Activated CD8-positive, alpha-beta T cell treated with anti-CD3 and anti-CD28 coated beads for 36 hours (primary cell): ENCODE measurements around the gene NT5DC1. TPM values are rescaled to one million over a fixed set of nuclear protein-coding genes. Genes with fewer than 3 reads are reported as not detected.

ENCODE experiments used
- ATAC-seq: fragments of 200-7000 bp; cut with Tn5 transposase; one replicate; pipeline ENCODE4 v1.10.0; 2021; ENCODE audit warnings: mild to moderate bottlenecking, moderate library complexity
- CTCF ChIA-PET: fragments of 350-600 bp; sonication (Branson Sonifier 250); formaldehyde crosslinking; loops from one replicate; lab custom pipeline; 2021; ENCODE audit warnings: antibody characterized with exemption; lab: Charles Lee
- POLR2A ChIA-PET: fragments of 350-600 bp; sonication (Branson Sonifier 250); formaldehyde crosslinking; loops from one replicate; lab custom pipeline; 2021; ENCODE audit warnings: antibody characterized with exemption; lab: Charles Lee
- DNase-seq: peaks from one replicate; pipeline ENCODE4 v3.0.0-alpha.2; 2020
- H3K27ac Mint-ChIP-seq: one replicate; pipeline ENCODE4 v1.8.0; 2021; ENCODE audit warnings: mild to moderate bottlenecking, mixed read lengths
- H3K27me3 Mint-ChIP-seq: one replicate; pipeline ENCODE4 v1.8.0; 2021; ENCODE audit warnings: mixed read lengths
- H3K36me3 Mint-ChIP-seq: one replicate; pipeline ENCODE4 v1.8.0; 2021; ENCODE audit warnings: low read depth, mixed read lengths
- H3K4me1 Mint-ChIP-seq: one replicate; pipeline ENCODE4 v1.8.0; 2021; ENCODE audit warnings: low read depth, mixed read lengths
- H3K4me3 Mint-ChIP-seq: one replicate; pipeline ENCODE4 v1.8.0; 2021; ENCODE audit warnings: mild to moderate bottlenecking, moderate library complexity, mixed read lengths
- H3K9me3 Mint-ChIP-seq: one replicate; pipeline ENCODE4 v1.8.0; 2021; ENCODE audit warnings: mixed read lengths
- intact Hi-C: fragments of 100-400 bp; cut with micrococcal nuclease; formaldehyde crosslinking; loops from one replicate; pipeline ENCODE4 v1.10.0; 2022
- total RNA-seq, 2 experiments: library from RNA; stranded (reverse); gene quantifications; one replicate each; pipeline ENCODE4 v1.2.3, GENCODE V29; 2021
- TF ChIP-seq, protein P1 (sequence below): fragments of 200-600 bp; IDR thresholded peaks from one replicate; pipeline ENCODE4 v1.8.0; 2022; ENCODE audit warnings: antibody characterized with exemption, mild to moderate bottlenecking

NT5DC1 gene
- total RNA-seq, 2 experiments from 2014 or later, result 47.8 to 53.3 TPM

DNA sequence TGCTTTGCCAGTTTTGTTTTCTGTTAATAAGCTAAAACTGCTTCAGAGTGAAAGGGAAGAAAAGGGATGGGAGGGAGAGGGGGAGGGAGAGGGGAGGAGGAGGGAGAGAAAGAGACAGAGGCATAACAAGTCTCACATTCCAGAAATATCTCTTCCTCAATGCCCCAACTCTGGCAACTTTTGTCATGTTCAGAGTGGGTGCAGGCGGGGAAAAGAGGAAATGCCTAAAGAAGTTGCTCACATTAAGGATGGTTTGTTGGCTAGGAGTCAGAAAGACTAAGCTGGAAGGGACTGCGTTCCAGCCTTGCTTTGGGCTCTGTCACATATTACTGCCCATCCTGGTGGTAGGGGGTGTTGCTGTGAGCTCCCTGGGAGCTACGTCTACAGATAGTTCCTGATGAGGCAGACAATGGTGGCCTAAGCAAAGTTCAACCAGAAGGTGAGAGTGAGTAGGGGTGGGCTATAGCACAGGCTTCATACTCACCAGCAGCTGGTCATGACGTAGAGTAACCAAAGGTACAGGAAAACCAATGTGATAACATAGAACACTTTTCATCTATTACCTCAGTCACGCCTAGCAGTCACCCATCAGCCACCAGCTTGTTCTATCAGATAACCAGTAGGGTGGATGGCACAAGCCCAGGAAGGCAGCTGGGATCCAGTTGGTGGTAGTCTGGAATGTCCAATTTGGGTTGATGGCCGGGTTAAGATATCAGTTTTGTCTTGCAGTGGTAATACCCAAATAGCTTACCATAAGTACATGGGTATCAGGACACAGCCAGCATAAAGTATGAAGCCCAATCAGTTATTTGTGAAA is 151.1 kb downstream of the NT5DC1 start:
- Mint-ChIP-seq H3K27me3 (no peaks in the 10 kb centered on the region), H3K36me3 (peaks cover 23% of the 10 kb centered on the region), H3K4me3 (no peak overlapping the region), H3K9me3 (no peaks in the 10 kb centered on the region), H3K4me1 (peaks cover 41% of the 10 kb centered on the region), H3K27ac (no peak overlapping the region)
- ATAC-seq (no peak), DNase-seq (no peak)
- CTCF ChIA-PET, result interaction anchor here (0.9 to 1.7 kb wide), 4 partner anchors 15 to 35 kb away, joined by 3 to 7 read pairs (median 4); no protein-coding TSS in a partner anchor
- intact Hi-C loops, result no loop called here
- POLR2A ChIA-PET, result interaction anchor here (0.7 to 1.3 kb wide), 3 partner anchors 11 to 151 kb away, joined by 3 to 4 read pairs (median 3); partner anchors contain the start of genes NT5DC1 and TSPYL1
- TF ChIP-seq, protein P1, sequence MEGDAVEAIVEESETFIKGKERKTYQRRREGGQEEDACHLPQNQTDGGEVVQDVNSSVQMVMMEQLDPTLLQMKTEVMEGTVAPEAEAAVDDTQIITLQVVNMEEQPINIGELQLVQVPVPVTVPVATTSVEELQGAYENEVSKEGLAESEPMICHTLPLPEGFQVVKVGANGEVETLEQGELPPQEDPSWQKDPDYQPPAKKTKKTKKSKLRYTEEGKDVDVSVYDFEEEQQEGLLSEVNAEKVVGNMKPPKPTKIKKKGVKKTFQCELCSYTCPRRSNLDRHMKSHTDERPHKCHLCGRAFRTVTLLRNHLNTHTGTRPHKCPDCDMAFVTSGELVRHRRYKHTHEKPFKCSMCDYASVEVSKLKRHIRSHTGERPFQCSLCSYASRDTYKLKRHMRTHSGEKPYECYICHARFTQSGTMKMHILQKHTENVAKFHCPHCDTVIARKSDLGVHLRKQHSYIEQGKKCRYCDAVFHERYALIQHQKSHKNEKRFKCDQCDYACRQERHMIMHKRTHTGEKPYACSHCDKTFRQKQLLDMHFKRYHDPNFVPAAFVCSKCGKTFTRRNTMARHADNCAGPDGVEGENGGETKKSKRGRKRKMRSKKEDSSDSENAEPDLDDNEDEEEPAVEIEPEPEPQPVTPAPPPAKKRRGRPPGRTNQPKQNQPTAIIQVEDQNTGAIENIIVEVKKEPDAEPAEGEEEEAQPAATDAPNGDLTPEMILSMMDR, result no peak

DNA sequence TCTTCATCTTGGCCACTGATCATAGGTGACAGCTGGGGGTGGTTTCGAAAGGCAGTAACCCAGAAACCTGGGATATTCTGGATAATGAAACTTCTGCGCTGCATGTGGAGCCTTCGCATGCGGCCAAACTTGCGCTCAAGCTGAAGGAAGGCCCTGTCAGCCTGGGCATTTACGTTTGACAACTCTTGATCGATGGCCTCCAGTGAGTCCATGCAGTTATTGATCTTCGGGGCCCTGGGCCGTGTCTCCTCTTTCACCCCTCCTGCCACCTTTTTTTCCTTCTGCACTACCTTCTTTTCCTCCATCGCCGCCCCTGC is 152.5 kb downstream of the NT5DC1 start:
- H3K27ac Mint-ChIP-seq, result no peak overlapping the region
- H3K36me3 Mint-ChIP-seq, result peaks cover 22% of the 10 kb centered on the region
- ChIA-PET POLR2A (interaction anchor here (1.4 to 1.6 kb wide), 2 partner anchors 14 to 26 kb away, joined by 5 to 7 read pairs; partner anchors contain the start of gene TSPYL1), CTCF (interaction anchor here (1.3 to 2.0 kb wide), 4 partner anchors 14 to 36 kb away, joined by 4 to 10 read pairs (median 6); no protein-coding TSS in a partner anchor)
- TF ChIP-seq, protein P1, result no peak
- no peaks in the 10 kb centered on the region for H3K9me3 Mint-ChIP-seq
- H3K27me3 Mint-ChIP-seq, result no peaks in the 10 kb centered on the region
- ATAC-seq (no peak), DNase-seq (no peak)
- no peak overlapping the region for H3K4me3 Mint-ChIP-seq
- intact Hi-C loops, result no loop called here
- H3K4me1 Mint-ChIP-seq, result peaks cover 43% of the 10 kb centered on the region

DNA sequence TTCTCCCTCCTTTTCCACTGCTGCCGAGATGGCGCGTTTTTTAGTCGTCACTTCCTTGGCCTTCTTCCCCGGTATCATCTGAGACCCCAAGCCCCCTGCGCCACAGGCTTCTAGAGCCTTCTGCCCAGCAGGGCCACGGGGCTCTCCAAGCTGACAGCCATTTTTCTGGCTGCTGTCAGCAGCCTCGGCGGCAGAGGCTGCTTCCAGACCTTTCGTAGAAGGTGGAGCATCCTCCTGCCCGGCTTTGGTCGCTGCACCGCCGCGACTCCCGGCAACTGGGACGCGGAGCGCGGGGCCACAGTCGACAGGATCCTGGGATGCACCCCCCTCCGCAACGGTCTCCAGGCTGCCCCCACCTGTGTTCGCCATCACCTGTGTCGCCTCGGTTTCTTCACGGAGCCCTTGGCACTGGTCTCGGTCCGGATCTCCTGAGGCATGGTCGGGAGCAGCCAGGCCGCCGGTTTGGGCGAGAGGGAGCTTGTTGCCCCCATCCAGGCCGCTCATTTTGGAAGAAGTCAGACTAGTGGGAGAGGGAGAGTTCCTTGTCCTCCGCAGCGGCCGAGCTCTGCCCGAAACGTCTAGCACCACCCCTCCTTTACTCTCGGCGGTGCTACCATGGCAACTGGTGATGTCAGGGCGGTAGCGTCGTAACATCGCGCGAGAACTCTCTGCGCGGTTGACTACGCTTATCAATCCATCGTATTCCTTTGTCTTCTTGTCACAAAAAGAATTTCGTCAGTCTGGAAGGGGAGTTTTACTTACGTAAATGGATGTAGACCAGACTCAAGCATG is 153.0 kb downstream of the NT5DC1 start, which contains the start of gene TSPYL4:
TSPYL4 (minus strand) TSS at position 571 of the 792 bp plus-strand sequence; CDS start at position 504, 67 bp downstream.
- no peak within 1 kb of the TSS for H3K4me3 Mint-ChIP-seq
- H3K27me3 Mint-ChIP-seq, result no peaks in the 10 kb centered on the region
- TF ChIP-seq, protein P1, result no peak
- DNase-seq (peak; percentile 94), ATAC-seq (peak; percentile 98)
- H3K4me1 Mint-ChIP-seq, result peaks cover 38% of the 10 kb centered on the region
- H3K27ac Mint-ChIP-seq, result no peak within 1 kb of the TSS
- intact Hi-C loops, result no loop called here
- H3K36me3 Mint-ChIP-seq, result peaks cover 20% of the 10 kb centered on the region
- ChIA-PET POLR2A (interaction anchor here (0.9 to 1.6 kb wide), 4 partner anchors 12 to 26 kb away, joined by 3 to 7 read pairs (median 4); partner anchors contain the start of gene TSPYL1), CTCF (interaction anchor here (0.9 to 2.0 kb wide), 3 partner anchors 14 to 37 kb away, joined by 3 to 10 read pairs (median 4); no protein-coding TSS in a partner anchor)
- H3K9me3 Mint-ChIP-seq, result no peaks in the 10 kb centered on the region

DNA sequence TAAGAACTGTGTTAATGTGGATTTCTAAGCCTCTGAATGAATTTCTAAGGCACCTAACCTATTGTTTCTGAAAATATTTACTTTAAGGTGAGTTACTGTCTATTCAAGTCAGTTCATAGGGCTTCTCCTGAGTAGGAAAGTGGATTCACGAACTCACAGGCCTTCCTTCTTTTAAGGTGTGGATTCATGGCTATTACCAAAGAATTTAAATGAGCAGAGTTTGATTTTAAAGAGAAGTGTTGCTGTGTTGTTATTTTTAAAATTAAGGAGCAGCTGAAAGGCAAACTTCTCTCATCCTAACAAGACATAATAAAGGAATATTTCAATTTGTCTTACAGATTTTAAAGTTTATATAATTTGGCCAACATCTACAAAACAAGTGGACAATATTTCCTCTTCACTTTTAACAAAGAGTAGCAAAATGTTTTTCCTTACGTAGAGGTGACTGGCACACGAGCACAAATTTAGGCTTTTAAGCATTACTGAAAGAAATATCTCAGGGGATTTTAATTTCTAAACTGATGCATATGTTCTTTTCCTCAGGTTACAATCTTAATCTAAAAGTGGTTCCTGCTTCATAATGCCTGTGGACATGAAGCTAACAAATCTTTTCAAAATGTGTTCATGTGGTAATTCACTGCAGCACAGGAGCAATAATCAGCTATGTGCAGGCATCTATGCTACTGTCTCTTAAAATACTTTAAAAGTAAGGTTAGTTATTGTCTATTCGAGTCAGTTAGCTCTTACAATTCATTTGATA is 153.8 kb downstream of the NT5DC1 start:
- ATAC-seq (peak; percentile 15), DNase-seq (no peak)
- ChIA-PET CTCF (interaction anchor here (0.9 to 2.8 kb wide), 4 partner anchors 14 to 38 kb away, joined by 3 to 14 read pairs (median 6); no protein-coding TSS in a partner anchor), POLR2A (interaction anchor here (0.7 to 1.6 kb wide), 6 partner anchors 11 to 427 kb away, joined by 3 to 7 read pairs (median 4); partner anchors contain the start of genes KPNA5 and TSPYL1)
- intact Hi-C loops, result no loop called here
- Mint-ChIP-seq H3K4me3 (no peak overlapping the region), H3K27me3 (no peaks in the 10 kb centered on the region), H3K27ac (no peak overlapping the region), H3K9me3 (no peaks in the 10 kb centered on the region), H3K4me1 (peaks cover 33% of the 10 kb centered on the region), H3K36me3 (peaks cover 24% of the 10 kb centered on the region)
- TF ChIP-seq, protein P1, result no peak
